K562 (cell line): ENCODE data around the gene HSD17B2. TPM values are rescaled to one million over a fixed set of nuclear protein-coding genes. Genes with fewer than 3 reads are reported as not detected.

ENCODE experiments used
- ATAC-seq: fragments of 200-7000 bp; cut with Tn5 transposase; 3 replicates; pipeline ENCODE4 v1.9.1; 2020; ENCODE audit warnings: moderate library complexity
- BruUV-seq: library from RNA; stranded (reverse); fragments of 400-500 nt; replicated peaks from 2 replicates; lab custom pipeline; 2021; lab: Mats Ljungman, UMichigan
- CTCF ChIA-PET: fragments of 300-600 bp; formaldehyde crosslinking; extraction: SDS; loops from one replicate; lab custom pipeline; 2021; ENCODE audit warnings: low intra/inter-chr PET ratio; lab: Yijun Ruan, JAX
- POLR2A ChIA-PET: fragments of 300-600, 350-650 bp; sonication (Branson Sonifier 250); formaldehyde crosslinking; extraction: SDS; loops from one replicate; lab custom pipeline; 2021; ENCODE audit warnings: antibody characterized with exemption, inconsistent platforms; lab: Yijun Ruan, JAX
- DNase-seq, 4 experiments: peaks; one replicate each; pipeline versions ENCODE4 v3.0.0 to v3.0.0-alpha.2; 2011 to 2018; ENCODE audit warnings: low spot score in 3 of 4, mixed read lengths in 3 of 4; ENCODE audit errors: extremely low read depth in 1 of 4
- FAIRE-seq: peaks from 2 replicates; lab custom pipeline; 2011; peaks lifted over from hg19 to GRCh38; lab: Jason Lieb, UNC
- H2AFZ ChIP-seq: 2 replicates; pipeline ENCODE4 v1.6.0; 2011; ENCODE audit warnings: low read depth, low read length, control low read depth, inconsistent platforms
- H3K27ac ChIP-seq: fragments of 200-600 bp; 3 replicates; pipeline ENCODE4 v1.8.0; 2011; ENCODE audit warnings: low read depth, mild to moderate bottlenecking, control low read depth, inconsistent platforms, low read length, moderate library complexity, mixed read lengths; ENCODE audit errors: extremely low read depth
- H3K27me3 ChIP-seq, 2 experiments: fragments of 300-600 bp in 1 of 2; 2 replicates in 1 of 2; 3 replicates in 1 of 2; pipeline versions ENCODE4 v1.6.0 to v1.8.0; 2011; ENCODE audit warnings: inconsistent platforms in 2 of 2, low read length in 2 of 2, mild to moderate bottlenecking in 1 of 2, mixed read lengths in 1 of 2, moderate library complexity in 1 of 2; ENCODE audit not compliant: control insufficient read depth in 2 of 2, insufficient read depth in 2 of 2
- H3K36me3 ChIP-seq: fragments of 300-600 bp; 3 replicates; pipeline ENCODE4 v1.8.0; 2011; ENCODE audit warnings: mild to moderate bottlenecking, low read length, inconsistent platforms; ENCODE audit not compliant: control insufficient read depth, insufficient read depth
- H3K4me1 ChIP-seq, 2 experiments: fragments of 200-600 bp in 1 of 2; replicated peaks in 1 of 2; 2 replicates in 1 of 2; 3 replicates in 1 of 2; pipeline versions ENCODE4 v1.5.1 to v1.8.0; 2011; ENCODE audit warnings: inconsistent platforms in 2 of 2, low read length in 2 of 2, mild to moderate bottlenecking in 1 of 2, mixed read lengths in 1 of 2, moderate library complexity in 1 of 2; ENCODE audit not compliant: control insufficient read depth in 2 of 2, insufficient read depth in 2 of 2
- H3K4me2 ChIP-seq: 2 replicates; pipeline ENCODE4 v1.6.1; 2011; ENCODE audit warnings: low read length, control low read depth, inconsistent platforms, mixed read lengths; ENCODE audit not compliant: insufficient read depth
- H3K4me3 ChIP-seq: fragments of 200-600 bp; sonication (generic), shearing (Covaris generic); 2 replicates; pipeline ENCODE4 v1.5.1; 2016; ENCODE audit warnings: control low read depth, inconsistent platforms
- H3K79me2 ChIP-seq: fragments of 200-600 bp; 3 replicates; pipeline ENCODE4 v1.8.0; 2011; ENCODE audit warnings: low read length, inconsistent platforms; ENCODE audit not compliant: control insufficient read depth, insufficient read depth
- H3K9ac ChIP-seq, 2 experiments: 2 replicates each; pipeline versions ENCODE4 v1.6.0 to v1.6.1; 2011; ENCODE audit warnings: low read depth in 2 of 2, low read length in 2 of 2, control low read depth in 1 of 2, inconsistent platforms in 1 of 2, mild to moderate bottlenecking in 1 of 2, mixed read lengths in 1 of 2; ENCODE audit not compliant: insufficient read depth in 1 of 2
- H3K9me1 ChIP-seq: one replicate; pipeline ENCODE4 v1.6.0; 2011; ENCODE audit warnings: inconsistent platforms, mild to moderate bottlenecking, low read length, moderate library complexity; ENCODE audit not compliant: control insufficient read depth, insufficient read depth
- H3K9me3 ChIP-seq: replicated peaks from 2 replicates; pipeline ENCODE4 v1.5.1; 2011; ENCODE audit warnings: low read depth, low read length, inconsistent platforms; ENCODE audit not compliant: control insufficient read depth, insufficient read depth
- H4K20me1 ChIP-seq: replicated peaks from 2 replicates; pipeline ENCODE4 v1.6.1; 2011; ENCODE audit warnings: low read length, inconsistent platforms, mixed read lengths; ENCODE audit not compliant: control insufficient read depth, insufficient read depth
- CHD1 ChIP-seq: fragments of 200-600 bp; sonication (generic); IDR thresholded peaks from one replicate; pipeline ENCODE4 v1.6.1; 2012; ENCODE audit warnings: mild to moderate bottlenecking, moderate library complexity, low read length, inconsistent platforms
- FOXA1 ChIP-seq: fragments of 450-650 bp; IDR thresholded peaks from 2 replicates; pipeline ENCODE4 v1.6.1; 2016; ENCODE audit warnings: mild to moderate bottlenecking, borderline replicate concordance
- FUS ChIP-seq: fragments of 200-400 bp; formaldehyde crosslinking; optimal IDR thresholded peaks from 2 replicates; pipeline ENCODE3; 2017; ENCODE audit warnings: low read depth, low read length
- IFI16 ChIP-seq: fragments of 250-450 bp; sonication (Bioruptor Pico); IDR thresholded peaks from 2 replicates; pipeline ENCODE4 v2.1.2; 2022; ENCODE audit warnings: mild to moderate bottlenecking, inconsistent platforms
- LEF1 ChIP-seq: fragments of 450-650 bp; IDR thresholded peaks from 2 replicates; pipeline ENCODE4 v1.6.1; 2016; ENCODE audit warnings: mild to moderate bottlenecking
- RB1 ChIP-seq: fragments of 450-650 bp; IDR thresholded peaks from 2 replicates; pipeline ENCODE4 v1.6.1; 2017; ENCODE audit warnings: low read depth, mild to moderate bottlenecking
- RUNX1 ChIP-seq: sonication (generic); IDR thresholded peaks from 2 replicates; pipeline ENCODE4 v1.6.1; 2016; ENCODE audit warnings: antibody characterized with exemption, low read depth
- SRSF1 ChIP-seq: fragments of 200-400 bp; formaldehyde crosslinking; IDR thresholded peaks from 2 replicates; pipeline ENCODE4 v1.6.1; 2017; ENCODE audit warnings: mild to moderate bottlenecking, low read depth, low read length, moderate library complexity
- ZNF174 ChIP-seq: fragments of 250-450 bp; sonication (Bioruptor Pico); IDR thresholded peaks from 2 replicates; pipeline ENCODE4 v1.4.0; 2020; ENCODE audit warnings: mild to moderate bottlenecking
- ZNF197 ChIP-seq: fragments of 200-800 bp; sonication (Bioruptor generic); IDR thresholded peaks from 2 replicates; pipeline ENCODE4 v1.6.1; 2016; ENCODE audit warnings: low read depth, missing genetic modification characterization, missing compliant biosample characterization
- ZNF445 ChIP-seq: fragments of 250-450 bp; sonication (Bioruptor Pico); IDR thresholded peaks from 2 replicates; pipeline ENCODE4 v1.4.0; 2020; ENCODE audit warnings: low read depth, mild to moderate bottlenecking, moderate library complexity
- WGBS: fragments of 100-300 bp; shearing (Covaris generic); methylation state at CpG from one replicate; pipeline ENCODE4 v1.1.6; 2016; ENCODE audit warnings: low coverage, mixed read lengths; ENCODE audit not compliant: insufficient coverage; ENCODE audit errors: missing lambda C conversion rate; 5-methylcytosine and 5-hydroxymethylcytosine counted together
- in situ Hi-C: fragments of 300-500 bp; cut with MboI; formaldehyde crosslinking; loops from 4 replicates; pipeline ENCODE4 v1.15.0; 2018; ENCODE audit warnings: inconsistent platforms, mixed read lengths
- intact Hi-C: fragments of 100-400 bp; cut with micrococcal nuclease; formaldehyde crosslinking; loops from 2 replicates; pipeline ENCODE4 v1.14.2; 2022
- polyA plus RNA-seq, 8 experiments: library from polyadenylated mRNA; depleted of rRNA in 4 of 8; stranded (reverse) in 5 of 8; unstranded in 3 of 8; fragments of >200 nt; fragmentation: Nextera tagmentation in 2 of 8; fragmentation: Illumina TruSeq in 1 of 8; extraction: Ambion mirVana in 2 of 8; extraction: Trizol in 1 of 8; gene quantifications; 2 replicates each; pipeline versions ENCODE4 v1.2.1 to v1.2.3, GENCODE V29; 2011 to 2014; ENCODE audit warnings: inconsistent platforms in 1 of 8, missing spikeins in 1 of 8
- total RNA-seq, 7 experiments: library from RNA; depleted of rRNA in 6 of 7; stranded (reverse); fragments of >200 nt in 6 of 7; fragmentation: Illumina TruSeq in 2 of 7; extraction: Trizol in 2 of 7; gene quantifications; 2 replicates each; pipeline versions ENCODE4 v1.2.1 to v1.2.3, GENCODE V29; 2011 to 2021; ENCODE audit warnings: low replicate concordance in 1 of 7
- TF ChIP-seq, protein P1 (sequence below), 2 experiments: IDR thresholded peaks; 2 replicates each; pipeline ENCODE4 v1.6.1; 2012; ENCODE audit warnings: improper control_type of control experiment in 2 of 2, low read depth in 2 of 2, low read length in 2 of 2, borderline replicate concordance in 1 of 2
- TF ChIP-seq, protein P2 (sequence below): sonication (generic); formaldehyde crosslinking; IDR thresholded peaks from 2 replicates; pipeline ENCODE4 v1.8.1; 2022; ENCODE audit warnings: missing genetic modification reagents

HSD17B2 gene
- total and polyA plus RNA-seq, 9 of the 15 experiments (the other 6 are each of a cell fraction or from before 2014, with no cell fraction given): not detected

DNA sequence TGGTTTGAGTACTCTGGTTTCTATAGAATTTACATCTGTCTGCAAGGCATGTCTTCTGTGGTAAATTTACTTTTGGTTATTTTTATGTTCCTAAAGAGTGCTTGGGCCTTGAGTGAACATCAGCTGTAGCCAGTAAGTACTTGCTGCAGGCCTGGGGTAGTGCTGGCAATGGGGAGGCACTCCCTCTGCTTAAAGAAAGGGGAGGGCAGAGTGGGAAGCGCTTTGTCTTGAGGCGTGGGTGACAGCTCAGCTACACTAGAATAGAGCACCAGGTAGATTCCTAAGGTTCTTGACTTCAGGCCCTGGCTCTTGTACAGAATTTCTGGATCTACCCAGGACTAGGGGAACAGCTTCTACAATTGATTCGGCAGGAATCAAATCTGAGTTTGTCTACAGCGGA, 84.4 kb downstream of the HSD17B2 start:
- Histone ChIP-seq H3K27ac (no peak overlapping the region), H3K9me3 (no peaks in the 10 kb centered on the region), H3K9ac (no peak overlapping the region), H3K9me1 (no peaks in the 10 kb centered on the region), H3K4me1 (no peaks in the 10 kb centered on the region), H3K4me2 (no peak overlapping the region), H3K4me3 (no peak overlapping the region), H3K36me3 (no peaks in the 10 kb centered on the region), H2AFZ (no peak overlapping the region), H3K27me3 (peaks cover 5 to 16% of the 10 kb centered on the region in 2 experiments; a peak in 4 of 5 replicates), H4K20me1 (no peaks in the 10 kb centered on the region), H3K79me2 (no peaks in the 10 kb centered on the region)
- in situ Hi-C loops (no loop called here), intact Hi-C loops (no loop called here)
- 0% methylated on average over 3 of the region's 4 CpGs for WGBS
- FAIRE-seq: no peak
- BruUV-seq: no TSS peak
- CTCF ChIA-PET: no interaction called here
- no peak for ATAC-seq
- no peak for DNase-seq
- POLR2A ChIA-PET: no interaction called here
- TF ChIP-seq ZNF197: no peak
- TF ChIP-seq FOXA1: no peak
- TF ChIP-seq, protein P1, sequence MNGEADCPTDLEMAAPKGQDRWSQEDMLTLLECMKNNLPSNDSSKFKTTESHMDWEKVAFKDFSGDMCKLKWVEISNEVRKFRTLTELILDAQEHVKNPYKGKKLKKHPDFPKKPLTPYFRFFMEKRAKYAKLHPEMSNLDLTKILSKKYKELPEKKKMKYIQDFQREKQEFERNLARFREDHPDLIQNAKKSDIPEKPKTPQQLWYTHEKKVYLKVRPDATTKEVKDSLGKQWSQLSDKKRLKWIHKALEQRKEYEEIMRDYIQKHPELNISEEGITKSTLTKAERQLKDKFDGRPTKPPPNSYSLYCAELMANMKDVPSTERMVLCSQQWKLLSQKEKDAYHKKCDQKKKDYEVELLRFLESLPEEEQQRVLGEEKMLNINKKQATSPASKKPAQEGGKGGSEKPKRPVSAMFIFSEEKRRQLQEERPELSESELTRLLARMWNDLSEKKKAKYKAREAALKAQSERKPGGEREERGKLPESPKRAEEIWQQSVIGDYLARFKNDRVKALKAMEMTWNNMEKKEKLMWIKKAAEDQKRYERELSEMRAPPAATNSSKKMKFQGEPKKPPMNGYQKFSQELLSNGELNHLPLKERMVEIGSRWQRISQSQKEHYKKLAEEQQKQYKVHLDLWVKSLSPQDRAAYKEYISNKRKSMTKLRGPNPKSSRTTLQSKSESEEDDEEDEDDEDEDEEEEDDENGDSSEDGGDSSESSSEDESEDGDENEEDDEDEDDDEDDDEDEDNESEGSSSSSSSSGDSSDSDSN (IDR thresholded peaks at IDR 0.05; ENCODE audit: borderline replicate concordance in 1 of 2, low read depth in 2 of 2, low read length in 2 of 2): no peak
- no peak for TF ChIP-seq ZNF174 (CRISPR knock-in tag)
- TF ChIP-seq FUS: no peak
- TF ChIP-seq, protein P2, sequence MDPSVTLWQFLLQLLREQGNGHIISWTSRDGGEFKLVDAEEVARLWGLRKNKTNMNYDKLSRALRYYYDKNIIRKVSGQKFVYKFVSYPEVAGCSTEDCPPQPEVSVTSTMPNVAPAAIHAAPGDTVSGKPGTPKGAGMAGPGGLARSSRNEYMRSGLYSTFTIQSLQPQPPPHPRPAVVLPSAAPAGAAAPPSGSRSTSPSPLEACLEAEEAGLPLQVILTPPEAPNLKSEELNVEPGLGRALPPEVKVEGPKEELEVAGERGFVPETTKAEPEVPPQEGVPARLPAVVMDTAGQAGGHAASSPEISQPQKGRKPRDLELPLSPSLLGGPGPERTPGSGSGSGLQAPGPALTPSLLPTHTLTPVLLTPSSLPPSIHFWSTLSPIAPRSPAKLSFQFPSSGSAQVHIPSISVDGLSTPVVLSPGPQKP: no peak
- TF ChIP-seq ZNF445 (CRISPR knock-in tag): no peak
- no peak for TF ChIP-seq IFI16 (CRISPR knock-in tag)
- TF ChIP-seq CHD1: no peak
- TF ChIP-seq LEF1: no peak
- no peak for TF ChIP-seq RB1
- no peak for TF ChIP-seq RUNX1
- no peak for TF ChIP-seq SRSF1
